ENCODE data around the gene NPC1. TPM values are rescaled to one million over a fixed set of nuclear protein-coding genes. Genes with fewer than 3 reads are reported as not detected.

Gene NPC1
- 8.0 TPM for polyA plus RNA-seq (2012; ENCODE audit: low read depth, missing spikeins)

- DNase-seq (ENCODE audit: insufficient read length, low spot score) (peak; percentile 87), FAIRE-seq (peak; percentile 96)
- TF ChIP-seq PAX5 (IDR thresholded peaks at IDR 0.05; ENCODE audit: insufficient read depth, low read length, severe bottlenecking): no peak
- TF ChIP-seq TAF1 (IDR thresholded peaks at IDR 0.05; ENCODE audit: low read depth, low read length): peak; percentile 43; the same call in 1 of the 2 replicates
- TF ChIP-seq SPI1 (IDR thresholded peaks at IDR 0.05; ENCODE audit: low read depth, low read length): no peak
- TF ChIP-seq POLR2AphosphoS5 (IDR thresholded peaks at IDR 0.05; ENCODE audit: low read depth, low read length): peak; percentile 82
- TF ChIP-seq POU2F2 (IDR thresholded peaks at IDR 0.05; ENCODE audit: low read depth, low read length): no peak; the same call in 1 of the 2 replicates
- TF ChIP-seq POLR2A (IDR thresholded peaks at IDR 0.05; ENCODE audit: low read depth, low read length): peak; percentile 78
Measured at GRCh38 chr18:23586249-23587196, at the start of gene NPC1. Gene NPC1, minus strand, starts transcription at chr18:23586506. Its CDS starts 163 bp downstream, at chr18:23586343.

DNA sequence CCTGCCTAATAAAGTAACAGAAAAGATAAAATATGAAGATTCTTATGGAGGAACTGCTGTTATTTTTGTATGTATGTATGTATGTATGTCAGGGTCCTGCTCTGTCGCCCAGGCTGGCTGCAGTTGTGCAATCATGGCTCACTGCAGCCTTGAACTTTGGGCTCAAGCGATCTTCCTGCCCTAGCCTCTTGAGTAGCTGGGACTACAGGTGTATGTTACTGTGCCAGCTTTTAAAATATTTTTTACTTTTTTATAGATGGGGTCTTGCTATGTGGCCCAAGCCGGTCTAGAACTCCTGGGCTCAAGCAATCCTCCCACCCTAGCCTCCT is 49.7 kb upstream of the NPC1 start:
- DNase-seq (ENCODE audit: insufficient read length, low spot score): no peak
- TF ChIP-seq PAX5 (IDR thresholded peaks at IDR 0.05; ENCODE audit: insufficient read depth, low read length, severe bottlenecking) (no peak), POU2F2 (IDR thresholded peaks at IDR 0.05; ENCODE audit: low read depth, low read length) (no peak), TAF1 (IDR thresholded peaks at IDR 0.05; ENCODE audit: low read depth, low read length) (no peak), SPI1 (IDR thresholded peaks at IDR 0.05; ENCODE audit: low read depth, low read length) (no peak), POLR2A (IDR thresholded peaks at IDR 0.05; ENCODE audit: low read depth, low read length) (no peak), POLR2AphosphoS5 (IDR thresholded peaks at IDR 0.05; ENCODE audit: low read depth, low read length) (no peak)
- no peak for FAIRE-seq

DNA sequence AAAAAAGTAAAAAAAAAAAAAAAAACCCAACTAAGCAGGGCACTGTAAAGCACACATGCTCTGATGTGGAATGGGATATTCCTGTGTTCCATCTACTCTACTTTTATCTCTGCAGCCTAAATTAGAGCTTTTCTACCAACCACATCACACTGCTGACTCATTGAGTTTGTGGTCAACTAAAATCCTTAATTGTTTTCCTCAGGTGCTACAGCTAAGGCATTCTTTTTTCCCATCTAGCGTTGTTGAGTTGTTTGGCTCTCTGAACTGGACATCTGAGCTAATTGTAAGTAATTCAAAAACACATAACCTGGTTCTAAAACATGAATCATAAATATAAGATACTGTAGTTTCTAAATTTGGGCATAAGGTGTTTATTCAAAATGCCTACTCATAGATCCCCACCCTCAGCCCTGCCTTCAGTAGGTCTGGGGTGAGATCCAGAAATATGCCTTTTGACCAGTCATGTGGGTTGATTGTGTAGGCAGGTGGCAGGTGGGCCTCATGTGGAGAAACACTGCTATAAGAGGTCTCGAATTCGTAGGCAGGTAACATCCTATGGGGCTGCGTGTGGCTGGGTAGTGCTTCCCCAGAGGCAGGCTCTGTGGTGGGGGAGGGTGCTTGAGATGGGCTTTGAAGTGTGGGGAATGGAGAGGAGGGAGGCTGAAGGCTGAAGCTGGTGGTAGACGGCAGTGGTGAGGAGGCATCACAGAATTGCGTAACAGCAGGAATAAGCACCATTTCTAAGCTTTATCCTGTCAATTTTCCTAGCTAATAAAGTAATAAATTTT is 49.2 kb upstream of the NPC1 start:
- FAIRE-seq (no peak), DNase-seq (ENCODE audit: insufficient read length, low spot score) (no peak)

DNA sequence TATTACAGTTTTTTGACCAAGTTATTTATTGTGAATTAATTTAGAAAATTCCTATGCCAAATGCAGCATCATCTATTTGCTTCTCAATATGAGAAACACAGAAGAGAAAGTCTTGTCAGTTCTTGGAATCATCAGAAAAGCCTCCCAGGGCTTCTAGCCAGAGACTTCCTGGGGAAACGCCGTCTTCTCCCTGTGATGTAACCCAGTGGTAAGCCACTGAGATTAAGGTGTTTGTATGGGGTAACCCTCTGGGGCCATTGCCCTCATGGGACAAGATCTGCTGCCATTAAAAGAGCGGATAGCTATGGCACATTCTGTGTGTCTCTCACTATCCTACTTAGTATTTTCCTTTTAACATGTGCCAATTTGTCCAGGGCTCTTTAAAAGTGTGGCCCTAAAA is 48.4 kb upstream of the NPC1 start:
- TF ChIP-seq POLR2AphosphoS5 (IDR thresholded peaks at IDR 0.05; ENCODE audit: low read depth, low read length) (no peak), TAF1 (IDR thresholded peaks at IDR 0.05; ENCODE audit: low read depth, low read length) (no peak), SPI1 (IDR thresholded peaks at IDR 0.05; ENCODE audit: low read depth, low read length) (no peak), POLR2A (IDR thresholded peaks at IDR 0.05; ENCODE audit: low read depth, low read length) (no peak), PAX5 (IDR thresholded peaks at IDR 0.05; ENCODE audit: insufficient read depth, low read length, severe bottlenecking) (no peak), POU2F2 (IDR thresholded peaks at IDR 0.05; ENCODE audit: low read depth, low read length) (no peak)
- no peak for FAIRE-seq
- DNase-seq (ENCODE audit: insufficient read length, low spot score): no peak

More for the DNA sequence above, 49.2 kb upstream of the NPC1 start:
- no peak for TF ChIP-seq POU2F2 (IDR thresholded peaks at IDR 0.05; ENCODE audit: low read depth, low read length)
- TF ChIP-seq TAF1 (IDR thresholded peaks at IDR 0.05; ENCODE audit: low read depth, low read length): no peak
- no peak for TF ChIP-seq POLR2AphosphoS5 (IDR thresholded peaks at IDR 0.05; ENCODE audit: low read depth, low read length)
- TF ChIP-seq SPI1 (IDR thresholded peaks at IDR 0.05; ENCODE audit: low read depth, low read length): no peak
- no peak for TF ChIP-seq POLR2A (IDR thresholded peaks at IDR 0.05; ENCODE audit: low read depth, low read length)
- TF ChIP-seq PAX5 (IDR thresholded peaks at IDR 0.05; ENCODE audit: insufficient read depth, low read length, severe bottlenecking): no peak

GRCh38 chr18:23632615-23633014 is 46.3 kb upstream of the NPC1 start:
- FAIRE-seq: no peak
- DNase-seq (ENCODE audit: insufficient read length, low spot score): no peak
- TF ChIP-seq TAF1 (IDR thresholded peaks at IDR 0.05; ENCODE audit: low read depth, low read length) (no peak), POLR2AphosphoS5 (IDR thresholded peaks at IDR 0.05; ENCODE audit: low read depth, low read length) (no peak), POLR2A (IDR thresholded peaks at IDR 0.05; ENCODE audit: low read depth, low read length) (no peak), POU2F2 (IDR thresholded peaks at IDR 0.05; ENCODE audit: low read depth, low read length) (no peak), PAX5 (IDR thresholded peaks at IDR 0.05; ENCODE audit: insufficient read depth, low read length, severe bottlenecking) (no peak), SPI1 (IDR thresholded peaks at IDR 0.05; ENCODE audit: low read depth, low read length) (no peak)

DNA sequence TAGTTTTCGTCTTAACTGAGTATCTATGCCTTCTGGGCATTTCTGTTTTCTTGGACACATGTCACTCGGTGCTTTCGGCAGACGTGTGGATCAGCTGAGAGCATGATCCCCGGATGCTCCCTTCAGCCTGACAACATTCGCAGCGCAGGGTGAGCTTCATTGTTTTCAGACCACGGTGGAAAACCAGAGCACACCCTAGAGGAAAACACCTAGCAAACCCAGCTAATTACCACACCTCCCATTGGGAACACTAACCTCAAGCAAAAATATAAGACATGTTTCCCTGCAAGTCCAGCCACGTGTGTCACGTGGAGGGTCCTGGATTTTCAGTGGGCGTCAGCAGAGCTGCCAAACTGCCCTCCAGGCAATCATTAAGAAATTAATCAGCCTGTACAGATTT is 45.4 kb upstream of the NPC1 start:
- DNase-seq (ENCODE audit: insufficient read length, low spot score) (no peak), FAIRE-seq (no peak)

DNA sequence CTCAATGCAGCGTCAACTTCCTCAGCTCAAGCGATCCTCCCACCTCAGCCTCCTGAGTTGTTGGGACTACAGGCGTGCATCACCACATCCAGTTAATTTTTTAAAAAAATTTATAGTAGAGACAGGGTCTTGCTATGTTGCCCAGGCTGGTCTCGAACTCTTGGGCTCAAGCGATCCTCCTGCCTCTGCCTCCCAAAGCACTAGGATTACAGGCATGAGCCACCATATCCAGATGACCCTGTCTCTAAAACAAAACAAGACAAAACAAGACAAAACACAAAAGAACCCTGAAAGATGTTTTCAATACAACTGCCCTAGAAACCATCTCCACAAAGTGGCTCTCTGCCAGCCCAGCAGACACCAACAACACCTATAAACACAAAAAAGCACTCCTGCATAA is 45.0 kb upstream of the NPC1 start:
- no peak for TF ChIP-seq PAX5 (IDR thresholded peaks at IDR 0.05; ENCODE audit: insufficient read depth, low read length, severe bottlenecking)
- TF ChIP-seq TAF1 (IDR thresholded peaks at IDR 0.05; ENCODE audit: low read depth, low read length): no peak
- no peak for TF ChIP-seq POLR2AphosphoS5 (IDR thresholded peaks at IDR 0.05; ENCODE audit: low read depth, low read length)
- no peak for TF ChIP-seq POU2F2 (IDR thresholded peaks at IDR 0.05; ENCODE audit: low read depth, low read length)
- TF ChIP-seq SPI1 (IDR thresholded peaks at IDR 0.05; ENCODE audit: low read depth, low read length): no peak
- no peak for TF ChIP-seq POLR2A (IDR thresholded peaks at IDR 0.05; ENCODE audit: low read depth, low read length)
- no peak for DNase-seq (ENCODE audit: insufficient read length, low spot score)
- FAIRE-seq: no peak

More for the DNA sequence above, 45.4 kb upstream of the NPC1 start:
- TF ChIP-seq PAX5 (IDR thresholded peaks at IDR 0.05; ENCODE audit: insufficient read depth, low read length, severe bottlenecking): no peak
- no peak for TF ChIP-seq POLR2AphosphoS5 (IDR thresholded peaks at IDR 0.05; ENCODE audit: low read depth, low read length)
- no peak for TF ChIP-seq POLR2A (IDR thresholded peaks at IDR 0.05; ENCODE audit: low read depth, low read length)
- no peak for TF ChIP-seq SPI1 (IDR thresholded peaks at IDR 0.05; ENCODE audit: low read depth, low read length)
- TF ChIP-seq TAF1 (IDR thresholded peaks at IDR 0.05; ENCODE audit: low read depth, low read length): no peak
- no peak for TF ChIP-seq POU2F2 (IDR thresholded peaks at IDR 0.05; ENCODE audit: low read depth, low read length)

- no peak for DNase-seq (ENCODE audit: insufficient read length, low spot score)
- FAIRE-seq: no peak
Measured at GRCh38 chr18:23629444-23629946, 43.2 kb upstream of the NPC1 start.

DNA sequence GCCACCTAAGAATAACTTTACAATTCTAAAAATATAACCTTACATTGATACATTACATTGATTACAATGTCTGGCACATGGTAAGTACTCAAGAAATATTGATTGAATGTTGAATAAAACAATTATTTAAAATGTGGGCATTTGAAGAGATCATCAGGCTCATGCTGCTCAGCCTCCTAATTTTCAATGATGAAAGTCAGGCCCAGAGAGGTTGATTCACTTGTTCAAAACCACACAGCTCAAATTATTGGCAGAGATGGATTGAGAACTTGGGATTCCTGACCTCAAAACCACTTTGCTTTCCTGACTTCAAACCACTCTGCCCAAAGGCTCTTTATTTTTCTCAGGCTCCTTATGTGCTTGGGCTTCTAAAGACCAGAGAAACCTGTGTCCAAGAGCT is 41.7 kb upstream of the NPC1 start:
- FAIRE-seq (no peak), DNase-seq (ENCODE audit: insufficient read length, low spot score) (no peak)
- TF ChIP-seq SPI1 (IDR thresholded peaks at IDR 0.05; ENCODE audit: low read depth, low read length) (no peak), POLR2AphosphoS5 (IDR thresholded peaks at IDR 0.05; ENCODE audit: low read depth, low read length) (no peak), TAF1 (IDR thresholded peaks at IDR 0.05; ENCODE audit: low read depth, low read length) (no peak), POLR2A (IDR thresholded peaks at IDR 0.05; ENCODE audit: low read depth, low read length) (no peak)

More at GRCh38 chr18:23629444-23629946, 43.2 kb upstream of the NPC1 start:
- no peak for TF ChIP-seq PAX5 (IDR thresholded peaks at IDR 0.05; ENCODE audit: insufficient read depth, low read length, severe bottlenecking)
